HepG2 (cell line): Measurements from ENCODE around the gene CTBP1. TPM values are rescaled to one million over a fixed set of nuclear protein-coding genes. Genes with fewer than 3 reads are reported as not detected.

ENCODE experiments used
- ADNP ChIP-seq: sonication (generic); formaldehyde crosslinking; IDR thresholded peaks from 2 replicates; pipeline ENCODE4 v1.4.0; 2020; ENCODE audit warnings: missing genetic modification reagents
- AGO1 ChIP-seq: fragments of 200-400 bp; formaldehyde crosslinking; IDR thresholded peaks from 2 replicates; pipeline ENCODE4 v1.6.1; 2017; ENCODE audit warnings: mild to moderate bottlenecking, low read depth, low read length, moderate library complexity; ENCODE audit not compliant: poor library complexity, severe bottlenecking
- CCAR2 ChIP-seq: fragments of 200-400 bp; formaldehyde crosslinking; optimal IDR thresholded peaks from 2 replicates; pipeline ENCODE3; 2018; ENCODE audit warnings: low read depth, mild to moderate bottlenecking, low read length, moderate library complexity
- EZH2 ChIP-seq: conservative IDR thresholded peaks from 2 replicates; pipeline ENCODE4 v1.6.1; 2012; ENCODE audit warnings: mild to moderate bottlenecking, low read depth, low read length, moderate library complexity
- FOXA3 ChIP-seq: IDR thresholded peaks from 2 replicates; pipeline ENCODE4 v1.6.1; 2016; ENCODE audit warnings: missing genetic modification reagents, missing compliant biosample characterization
- JUN ChIP-seq: sonication (generic); formaldehyde crosslinking; IDR thresholded peaks from 2 replicates; pipeline ENCODE4 v1.4.0; 2020; ENCODE audit warnings: mild to moderate bottlenecking, missing genetic modification reagents
- MIER3 ChIP-seq: IDR thresholded peaks from 2 replicates; pipeline ENCODE4 v1.6.1; 2016; ENCODE audit warnings: missing compliant biosample characterization, borderline replicate concordance
- PHF21A ChIP-seq: sonication (generic); formaldehyde crosslinking; IDR thresholded peaks from 2 replicates; pipeline ENCODE4 v1.5.0; 2020; ENCODE audit warnings: mild to moderate bottlenecking, missing genetic modification reagents
- RNF2 ChIP-seq: fragments of 450-650 bp; conservative IDR thresholded peaks from 2 replicates; pipeline ENCODE4 v1.6.1; 2016; ENCODE audit warnings: low read depth
- SP2 ChIP-seq: sonication (generic); formaldehyde crosslinking; IDR thresholded peaks from 2 replicates; pipeline ENCODE4 v1.5.1; 2020; ENCODE audit warnings: mild to moderate bottlenecking, missing genetic modification reagents
- ZFP1 ChIP-seq: IDR thresholded peaks from 2 replicates; pipeline ENCODE4 v1.6.1; 2016
- ZNF333 ChIP-seq: sonication (generic); formaldehyde crosslinking; IDR thresholded peaks from 2 replicates; pipeline ENCODE4 v1.4.0; 2020; ENCODE audit warnings: mild to moderate bottlenecking, missing genetic modification reagents, borderline replicate concordance
- ZNF562 ChIP-seq: sonication (generic); formaldehyde crosslinking; IDR thresholded peaks from 2 replicates; pipeline ENCODE4 v1.8.0; 2022; ENCODE audit warnings: missing genetic modification reagents, borderline replicate concordance
- ZNF605 ChIP-seq: sonication (generic); formaldehyde crosslinking; IDR thresholded peaks from 2 replicates; pipeline ENCODE4 v1.8.0; 2022; ENCODE audit warnings: mild to moderate bottlenecking, missing genetic modification reagents
- ZNF670 ChIP-seq: sonication (generic); formaldehyde crosslinking; IDR thresholded peaks from 2 replicates; pipeline ENCODE4 v1.8.0; 2022; ENCODE audit warnings: mild to moderate bottlenecking, missing genetic modification reagents, borderline replicate concordance
- ZNF772 ChIP-seq: sonication (generic); formaldehyde crosslinking; IDR thresholded peaks from 2 replicates; pipeline ENCODE4 v1.5.0; 2020; ENCODE audit warnings: mild to moderate bottlenecking, missing genetic modification reagents
- ZNF773 ChIP-seq: sonication (generic); formaldehyde crosslinking; IDR thresholded peaks from 2 replicates; pipeline ENCODE4 v1.4.0; 2020; ENCODE audit warnings: missing genetic modification reagents, borderline replicate concordance
- polyA plus RNA-seq, 8 experiments: library from polyadenylated mRNA; depleted of rRNA in 3 of 8; stranded (reverse) in 7 of 8; unstranded in 1 of 8; fragments of >200 nt; fragmentation: Illumina TruSeq in 4 of 8; extraction: Trizol in 4 of 8; gene quantifications; 2 replicates each; pipeline versions ENCODE4 v1.2.1 to v1.2.3, GENCODE V29; 2011 to 2016; ENCODE audit warnings: low read depth in 4 of 8, missing spikeins in 1 of 8, mixed read lengths in 1 of 8; ENCODE audit not compliant: insufficient read depth in 1 of 8
- total RNA-seq, 5 experiments: library from RNA; depleted of rRNA; stranded (reverse); fragments of >200 nt; fragmentation: Illumina TruSeq; extraction: Trizol; gene quantifications; 2 replicates each; pipeline ENCODE4 v1.2.3, GENCODE V29; 2016; ENCODE audit warnings: low read depth in 1 of 5
- TF ChIP-seq, protein P1 (sequence below): sonication (generic); formaldehyde crosslinking; IDR thresholded peaks from 2 replicates; pipeline ENCODE4 v1.5.1; 2020; ENCODE audit warnings: mild to moderate bottlenecking, missing genetic modification reagents, borderline replicate concordance
- TF ChIP-seq, protein P2 (sequence below): sonication (generic); formaldehyde crosslinking; IDR thresholded peaks from 2 replicates; pipeline ENCODE4 v1.5.1; 2020; ENCODE audit warnings: mild to moderate bottlenecking, moderate library complexity, missing genetic modification reagents
- TF ChIP-seq, protein P3 (sequence below): sonication (generic); formaldehyde crosslinking; IDR thresholded peaks from 2 replicates; pipeline ENCODE4 v1.4.0; 2020; ENCODE audit warnings: missing genetic modification reagents
- TF ChIP-seq, protein P4 (sequence below): IDR thresholded peaks from 2 replicates; pipeline ENCODE4 v1.6.1; 2016; ENCODE audit warnings: missing genetic modification reagents, missing compliant biosample characterization

The CTBP1 gene
- total and polyA plus RNA-seq, 2 of the 13 experiments (the other 11 are each of a cell fraction or from before 2014, with no cell fraction given): 78.5 to 112 TPM

DNA sequence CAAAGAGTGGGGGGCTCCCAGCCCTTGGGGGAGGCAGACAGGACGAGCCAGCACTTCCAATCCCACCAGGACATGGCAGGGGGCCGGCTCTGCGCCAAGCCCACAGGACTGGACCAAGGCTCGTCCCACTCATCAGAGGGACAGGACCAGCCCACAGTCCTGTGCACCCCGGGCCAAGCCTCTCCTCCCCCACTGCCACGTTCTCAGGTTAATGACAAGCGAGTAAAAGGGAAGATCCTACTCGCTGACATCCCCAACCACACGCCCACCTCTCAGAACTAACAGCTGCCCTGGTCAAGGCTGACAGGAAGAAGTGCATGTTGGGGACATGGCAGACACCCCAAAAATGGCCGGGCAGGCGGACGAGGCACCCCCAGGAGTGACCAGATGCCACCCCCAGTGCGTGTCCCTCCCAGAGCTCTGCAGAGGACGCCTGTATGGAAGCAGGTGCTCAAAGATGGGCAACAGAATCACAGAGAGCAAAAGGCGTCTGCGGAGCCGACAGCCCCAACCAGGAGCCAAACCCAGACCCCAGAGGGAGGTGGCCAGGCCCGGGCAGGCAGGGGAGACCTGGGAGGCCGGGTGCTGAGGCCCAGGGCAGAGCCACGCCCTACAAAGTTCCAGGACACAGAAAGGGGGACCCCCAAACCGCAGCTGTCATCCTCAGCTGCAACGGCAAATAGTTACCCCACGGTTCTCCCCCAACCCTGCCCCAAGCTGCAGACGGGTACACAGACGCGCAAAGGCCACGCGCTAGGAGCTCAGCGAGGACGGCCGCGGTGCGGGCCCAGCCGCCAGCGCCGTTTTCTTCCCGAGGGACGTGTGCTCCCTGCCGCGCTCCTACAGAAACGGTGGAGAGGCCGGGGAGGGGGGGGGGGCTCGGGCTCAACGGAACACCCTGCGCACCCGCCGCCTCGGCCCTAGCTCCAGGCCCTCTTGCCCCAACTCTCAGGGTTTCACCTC lies 1.7 kb downstream of the CTBP1 start (continued):
- TF ChIP-seq JUN (CRISPR knock-in tag): no peak
- TF ChIP-seq, protein P1, sequence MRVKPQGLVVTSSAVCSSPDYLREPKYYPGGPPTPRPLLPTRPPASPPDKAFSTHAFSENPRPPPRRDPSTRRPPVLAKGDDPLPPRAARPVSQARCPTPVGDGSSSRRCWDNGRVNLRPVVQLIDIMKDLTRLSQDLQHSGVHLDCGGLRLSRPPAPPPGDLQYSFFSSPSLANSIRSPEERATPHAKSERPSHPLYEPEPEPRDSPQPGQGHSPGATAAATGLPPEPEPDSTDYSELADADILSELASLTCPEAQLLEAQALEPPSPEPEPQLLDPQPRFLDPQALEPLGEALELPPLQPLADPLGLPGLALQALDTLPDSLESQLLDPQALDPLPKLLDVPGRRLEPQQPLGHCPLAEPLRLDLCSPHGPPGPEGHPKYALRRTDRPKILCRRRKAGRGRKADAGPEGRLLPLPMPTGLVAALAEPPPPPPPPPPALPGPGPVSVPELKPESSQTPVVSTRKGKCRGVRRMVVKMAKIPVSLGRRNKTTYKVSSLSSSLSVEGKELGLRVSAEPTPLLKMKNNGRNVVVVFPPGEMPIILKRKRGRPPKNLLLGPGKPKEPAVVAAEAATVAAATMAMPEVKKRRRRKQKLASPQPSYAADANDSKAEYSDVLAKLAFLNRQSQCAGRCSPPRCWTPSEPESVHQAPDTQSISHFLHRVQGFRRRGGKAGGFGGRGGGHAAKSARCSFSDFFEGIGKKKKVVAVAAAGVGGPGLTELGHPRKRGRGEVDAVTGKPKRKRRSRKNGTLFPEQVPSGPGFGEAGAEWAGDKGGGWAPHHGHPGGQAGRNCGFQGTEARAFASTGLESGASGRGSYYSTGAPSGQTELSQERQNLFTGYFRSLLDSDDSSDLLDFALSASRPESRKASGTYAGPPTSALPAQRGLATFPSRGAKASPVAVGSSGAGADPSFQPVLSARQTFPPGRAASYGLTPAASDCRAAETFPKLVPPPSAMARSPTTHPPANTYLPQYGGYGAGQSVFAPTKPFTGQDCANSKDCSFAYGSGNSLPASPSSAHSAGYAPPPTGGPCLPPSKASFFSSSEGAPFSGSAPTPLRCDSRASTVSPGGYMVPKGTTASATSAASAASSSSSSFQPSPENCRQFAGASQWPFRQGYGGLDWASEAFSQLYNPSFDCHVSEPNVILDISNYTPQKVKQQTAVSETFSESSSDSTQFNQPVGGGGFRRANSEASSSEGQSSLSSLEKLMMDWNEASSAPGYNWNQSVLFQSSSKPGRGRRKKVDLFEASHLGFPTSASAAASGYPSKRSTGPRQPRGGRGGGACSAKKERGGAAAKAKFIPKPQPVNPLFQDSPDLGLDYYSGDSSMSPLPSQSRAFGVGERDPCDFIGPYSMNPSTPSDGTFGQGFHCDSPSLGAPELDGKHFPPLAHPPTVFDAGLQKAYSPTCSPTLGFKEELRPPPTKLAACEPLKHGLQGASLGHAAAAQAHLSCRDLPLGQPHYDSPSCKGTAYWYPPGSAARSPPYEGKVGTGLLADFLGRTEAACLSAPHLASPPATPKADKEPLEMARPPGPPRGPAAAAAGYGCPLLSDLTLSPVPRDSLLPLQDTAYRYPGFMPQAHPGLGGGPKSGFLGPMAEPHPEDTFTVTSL: no peak
- no peak for TF ChIP-seq ZNF773 (CRISPR knock-in tag)
- TF ChIP-seq, protein P2, sequence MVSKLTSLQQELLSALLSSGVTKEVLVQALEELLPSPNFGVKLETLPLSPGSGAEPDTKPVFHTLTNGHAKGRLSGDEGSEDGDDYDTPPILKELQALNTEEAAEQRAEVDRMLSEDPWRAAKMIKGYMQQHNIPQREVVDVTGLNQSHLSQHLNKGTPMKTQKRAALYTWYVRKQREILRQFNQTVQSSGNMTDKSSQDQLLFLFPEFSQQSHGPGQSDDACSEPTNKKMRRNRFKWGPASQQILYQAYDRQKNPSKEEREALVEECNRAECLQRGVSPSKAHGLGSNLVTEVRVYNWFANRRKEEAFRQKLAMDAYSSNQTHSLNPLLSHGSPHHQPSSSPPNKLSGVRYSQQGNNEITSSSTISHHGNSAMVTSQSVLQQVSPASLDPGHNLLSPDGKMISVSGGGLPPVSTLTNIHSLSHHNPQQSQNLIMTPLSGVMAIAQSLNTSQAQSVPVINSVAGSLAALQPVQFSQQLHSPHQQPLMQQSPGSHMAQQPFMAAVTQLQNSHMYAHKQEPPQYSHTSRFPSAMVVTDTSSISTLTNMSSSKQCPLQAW (CRISPR knock-in tag): peak; percentile 49; the same call in 1 of the 2 replicates
- no peak for TF ChIP-seq ZFP1 (CRISPR knock-in tag)
- no peak for TF ChIP-seq ZNF562 (CRISPR knock-in tag)
- 0 out of 2 replicates have a peak, but pooled peaks have one; percentile 24 for TF ChIP-seq ZNF333 (CRISPR knock-in tag)
- no peak for TF ChIP-seq FOXA3 (CRISPR knock-in tag)
- no peak for TF ChIP-seq ZNF772
- no peak for TF ChIP-seq AGO1
- no peak for TF ChIP-seq ZNF605 (CRISPR knock-in tag)
- TF ChIP-seq SP2 (CRISPR knock-in tag): 0 out of 2 replicates have a peak, but pooled peaks have one; percentile 30
- TF ChIP-seq CCAR2: no peak
- TF ChIP-seq, protein P3, sequence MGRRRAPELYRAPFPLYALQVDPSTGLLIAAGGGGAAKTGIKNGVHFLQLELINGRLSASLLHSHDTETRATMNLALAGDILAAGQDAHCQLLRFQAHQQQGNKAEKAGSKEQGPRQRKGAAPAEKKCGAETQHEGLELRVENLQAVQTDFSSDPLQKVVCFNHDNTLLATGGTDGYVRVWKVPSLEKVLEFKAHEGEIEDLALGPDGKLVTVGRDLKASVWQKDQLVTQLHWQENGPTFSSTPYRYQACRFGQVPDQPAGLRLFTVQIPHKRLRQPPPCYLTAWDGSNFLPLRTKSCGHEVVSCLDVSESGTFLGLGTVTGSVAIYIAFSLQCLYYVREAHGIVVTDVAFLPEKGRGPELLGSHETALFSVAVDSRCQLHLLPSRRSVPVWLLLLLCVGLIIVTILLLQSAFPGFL: no peak
- no peak for TF ChIP-seq RNF2
- TF ChIP-seq ZNF670 (CRISPR knock-in tag): 0 out of 2 replicates have a peak, but pooled peaks have one; percentile 33
- no peak for TF ChIP-seq EZH2
- no peak for TF ChIP-seq PHF21A (CRISPR knock-in tag)
- TF ChIP-seq MIER3: no peak
- TF ChIP-seq, protein P4, sequence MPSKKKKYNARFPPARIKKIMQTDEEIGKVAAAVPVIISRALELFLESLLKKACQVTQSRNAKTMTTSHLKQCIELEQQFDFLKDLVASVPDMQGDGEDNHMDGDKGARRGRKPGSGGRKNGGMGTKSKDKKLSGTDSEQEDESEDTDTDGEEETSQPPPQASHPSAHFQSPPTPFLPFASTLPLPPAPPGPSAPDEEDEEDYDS: no peak
- no peak for TF ChIP-seq ADNP (CRISPR knock-in tag)
